HG02870 (cell line): ENCODE results near the gene TLDC2.
"Not testable (repeated sequence)": the region's sequence is repeated elsewhere in the genome, so short reads cannot be mapped to it uniquely, and the experiment has no call there.

Source experiments
- ATAC-seq: cut with Tn5 transposase; IDR thresholded peaks from one replicate; pipeline ENCODE4 v1.9.1; 2021; ENCODE audit warnings: mild to moderate bottlenecking, moderate library complexity; ENCODE audit not compliant: unreplicated experiment

The TLDC2 gene

GRCh38 chr20:36875702-36876472 is at the start of gene TLDC2:
TSS of gene TLDC2 (plus strand) at chr20:36876138. CDS start at chr20:36876175, 37 bp downstream.
- ATAC-seq, result no peak

- no peak for ATAC-seq
Observed at GRCh38 chr20:36826554-36827244, 49.2 kb upstream of the TLDC2 start.

- peak; percentile 88 for ATAC-seq
Observed at GRCh38 chr20:36827541-36828279, 48.2 kb upstream of the TLDC2 start.

GRCh38 chr20:36830791-36831691 is 44.9 kb upstream of the TLDC2 start:
- no peak for ATAC-seq

GRCh38 chr20:36832791-36833190 is 43.1 kb upstream of the TLDC2 start:
- ATAC-seq, result no peak

- ATAC-seq, result no peak
Observed at GRCh38 chr20:36833275-36834020, 42.5 kb upstream of the TLDC2 start.

- no peak for ATAC-seq
Observed at GRCh38 chr20:36835025-36835424, 40.9 kb upstream of the TLDC2 start.

- peak; percentile 86 for ATAC-seq
Observed at GRCh38 chr20:36835453-36836198, 40.3 kb upstream of the TLDC2 start.

GRCh38 chr20:36836591-36837269 is 39.2 kb upstream of the TLDC2 start:
- no peak for ATAC-seq

- not testable (repeated sequence) for ATAC-seq
Observed at GRCh38 chr20:36838376-36838775, 37.6 kb upstream of the TLDC2 start.

GRCh38 chr20:36839150-36839549 is 36.8 kb upstream of the TLDC2 start:
- ATAC-seq, result no peak

GRCh38 chr20:36841030-36841429 is 34.9 kb upstream of the TLDC2 start:
- ATAC-seq, result not testable (repeated sequence)

- no peak for ATAC-seq
Observed at GRCh38 chr20:36845288-36845971, 30.5 kb upstream of the TLDC2 start.

GRCh38 chr20:36847009-36847709 is 28.8 kb upstream of the TLDC2 start:
- no peak for ATAC-seq

GRCh38 chr20:36847710-36848040 is 28.3 kb upstream of the TLDC2 start:
- no peak for ATAC-seq

GRCh38 chr20:36848078-36848660 is 27.8 kb upstream of the TLDC2 start:
- ATAC-seq, result no peak

GRCh38 chr20:36848677-36849076 is 27.3 kb upstream of the TLDC2 start:
- no peak for ATAC-seq
